Adrenal gland (tissue), 12 donors: ENCODE results near the gene SIRT5. TPM values are rescaled to one million over a fixed set of nuclear protein-coding genes. Genes with fewer than 3 reads are reported as not detected.

Source experiments
- DNase-seq, 7 donors: peaks; one replicate each; pipeline ENCODE4 v3.0.0-alpha.2; 2019 to 2020
- H3K27ac ChIP-seq, 5 donors: fragments of 200-600 bp; sonication (generic) in 4 of 5; 1 replicate in 3 of 5; 2 replicates in 2 of 5; pipeline versions ENCODE4 v1.5.1 to v1.8.0; 2016 to 2020; ENCODE audit warnings: mild to moderate bottlenecking in 1 of 5
- H3K27me3 ChIP-seq: fragments of 200-600 bp; 2 replicates; pipeline ENCODE4 v1.8.0; 2021
- H3K36me3 ChIP-seq, 2 donors: fragments of 200-600 bp; replicated peaks in 1 of 2; 1 replicate in 1 of 2; 2 replicates in 1 of 2; pipeline versions ENCODE4 v1.5.1 to v1.8.0; 2018 to 2022
- H3K4me1 ChIP-seq, 2 donors: fragments of 200-600 bp; replicated peaks in 1 of 2; 1 replicate in 1 of 2; 2 replicates in 1 of 2; pipeline versions ENCODE4 v1.5.1 to v1.8.0; 2018 to 2021
- H3K4me3 ChIP-seq, 4 donors: fragments of 200-600 bp; sonication (generic) in 3 of 4; one replicate each; pipeline ENCODE4 v1.5.1; 2016 to 2018
- H3K9me3 ChIP-seq, 3 donors: fragments of 200-600 bp; sonication (generic) in 1 of 3; replicated peaks in 1 of 3; 1 replicate in 2 of 3; 2 replicates in 1 of 3; pipeline versions ENCODE4 v1.5.1 to v1.8.0; 2016 to 2021
- CTCF ChIP-seq, 6 experiments: fragments of 450-650 bp in 4 of 6; fragments of 200-600 bp in 2 of 6; sonication (generic) in 1 of 6; IDR thresholded peaks; 1 replicate in 5 of 6; 2 replicates in 1 of 6; pipeline versions ENCODE4 v1.5.1 to v1.8.0; 2016 to 2021; ENCODE audit warnings: antibody characterized with exemption in 6 of 6, mild to moderate bottlenecking in 2 of 6, moderate library complexity in 1 of 6
- POLR2A ChIP-seq, 2 donors: fragments of 450-650 bp; IDR thresholded peaks; one replicate each; pipeline ENCODE4 v1.6.1; 2017; ENCODE audit warnings: antibody characterized with exemption in 2 of 2, mild to moderate bottlenecking in 2 of 2, moderate library complexity in 1 of 2
- WGBS, 4 donors: extraction: QIAGEN DNeasy Blood & Tissue Kit in 2 of 4; methylation state at CpG; one replicate each; pipeline versions ENCODE4 v1.1.5 to v1.1.7; 2013 to 2017; 5-methylcytosine and 5-hydroxymethylcytosine counted together
- intact Hi-C, 2 donors: fragments of 100-400 bp; cut with DNase I; formaldehyde crosslinking; loops; one replicate each; pipeline versions ENCODE4 v1.14.1 to v1.15.0; 2022 to 2023
- polyA plus RNA-seq, 3 donors: library from polyadenylated mRNA; stranded (reverse); fragments of 200-250 nt in 2 of 3; fragments of 350-450 nt in 1 of 3; fragmentation: Illumina TruSeq in 1 of 3; extraction: RNeasy Lipid Tissue Mini Kit (QIAGEN cat#74804) in 1 of 3; gene quantifications; one replicate each; pipeline ENCODE4 v1.2.3, GENCODE V29; 2013 to 2014
- total RNA-seq, 9 donors: library from RNA; depleted of rRNA in 4 of 9; stranded (reverse); fragments of >200 nt in 4 of 9; fragments of 120-200 nt in 1 of 9; fragmentation: NEBNext Ultra II Directional in 1 of 9; extraction: Animal tissue kit (Norgen Biotek cat#: 25700) in 1 of 9; gene quantifications; one replicate each; pipeline versions ENCODE4 v1.1.0 to v1.2.4, GENCODE V29; 2013 to 2023
- donor health status: healthy with polysubstance abuse.
- donor health status: Bipolar disorder and iron deficiency.
- donor health status: DM: yes; HTN: yes; CAD: no.
- donor health status: DM: no; HTN: no; CAD: no.
- donor health status: DM: no; HTN: no; CAD: no.
- donor health status: DM: yes; HTN: yes; CAD: no.

SIRT5 gene
- total and polyA plus RNA-seq, 12 donors: 6.6 to 18.2 (median 11.1) TPM

DNA sequence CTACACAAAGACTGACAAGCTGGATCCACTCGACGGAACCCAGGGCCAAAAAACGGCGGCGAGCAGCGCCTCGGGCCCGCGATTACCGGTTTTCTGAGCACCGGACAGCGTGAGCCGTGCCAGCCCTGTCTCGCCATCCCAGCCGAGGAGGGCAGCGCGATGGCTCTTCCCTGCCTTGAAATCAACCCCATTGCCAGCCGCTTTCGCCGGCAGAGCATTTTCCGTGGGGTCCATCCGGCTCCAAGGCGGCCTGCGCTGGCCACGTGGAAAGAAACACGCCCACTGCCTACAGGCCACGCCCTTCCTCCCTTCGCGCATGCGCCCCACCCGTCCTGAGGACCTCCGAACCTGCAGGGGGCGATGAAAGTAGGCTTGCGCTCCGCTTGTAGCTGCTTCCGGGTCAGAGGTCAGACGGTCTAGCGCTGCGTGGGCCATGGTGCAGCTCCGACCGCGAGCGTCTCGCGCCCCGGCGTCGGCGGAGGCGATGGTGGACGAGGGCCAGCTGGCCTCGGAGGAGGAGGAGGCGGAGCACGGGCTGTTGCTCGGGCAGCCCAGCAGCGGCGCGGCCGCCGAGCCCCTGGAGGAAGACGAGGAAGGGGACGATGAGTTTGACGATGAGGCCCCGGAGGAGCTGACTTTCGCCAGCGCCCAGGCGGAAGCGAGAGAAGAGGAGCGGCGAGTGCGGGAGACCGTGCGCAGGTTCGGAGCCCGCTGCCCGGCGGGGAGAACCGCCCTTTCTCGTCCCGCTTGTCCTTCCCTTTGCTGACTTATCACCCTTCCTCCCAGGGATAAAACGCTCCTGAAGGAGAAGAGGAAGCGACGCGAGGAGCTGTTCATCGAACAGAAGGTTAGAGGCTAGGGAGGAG is 40.8 kb downstream of the SIRT5 start, which contains the start of gene NOL7:
NOL7 (plus strand) TSS at position 410 of the 866 bp plus-strand sequence; CDS start at position 434, 24 bp downstream.
- H3K27me3 ChIP-seq: no peaks in the 10 kb centered on the region
- H3K4me1 ChIP-seq: peaks cover 10 to 27% of the 10 kb centered on the region in 2 donors
- peak; percentile 79 to 98 (median 92) for TF ChIP-seq CTCF (IDR thresholded peaks at IDR 0.05)
- peak; percentile 78 to 81 for TF ChIP-seq POLR2A (IDR thresholded peaks at IDR 0.05)
- WGBS, 4 donors: 0% methylated on average over 41 to 85 of the region's 85 CpGs
- intact Hi-C loops: loop anchor here in 1 of 2 donors (5.0 kb wide), 1 partner anchor 97 kb away; the partner anchor contains the start of gene RANBP9
- H3K4me3 ChIP-seq: peak within 1 kb of the TSS; percentile 53 to 83 (median 70)
- DNase-seq: peak; percentile 98 to 99 (median 98)
- peak within 1 kb of the TSS; percentile 58 to 93 (median 91) for H3K27ac ChIP-seq
- H3K9me3 ChIP-seq: no peaks in the 10 kb centered on the region
- H3K36me3 ChIP-seq: peaks cover 0 to 33% of the 10 kb centered on the region in 2 donors

- peaks cover 0 to 39% of the 10 kb centered on the region in 2 donors for H3K36me3 ChIP-seq
- TF ChIP-seq CTCF (IDR thresholded peaks at IDR 0.05) (no peak), POLR2A (IDR thresholded peaks at IDR 0.05) (no peak)
- DNase-seq: peak; percentile 56 to 79 (median 66)
- no peaks in the 10 kb centered on the region for H3K9me3 ChIP-seq
- peak overlapping the region; percentile 42 to 93 (median 91) for H3K27ac ChIP-seq
- H3K4me3 ChIP-seq: peak overlapping the region; percentile 53 to 83 (median 70)
- H3K4me1 ChIP-seq: peaks cover 10 to 27% of the 10 kb centered on the region in 2 donors
- intact Hi-C loops: loop anchor here in 1 of 2 donors (5.0 kb wide), 1 partner anchor 97 kb away; the partner anchor contains the start of gene RANBP9
- WGBS, 4 donors: 0 to 1% (median 0%) methylated on average over 14 of the region's 14 CpGs
- H3K27me3 ChIP-seq: no peaks in the 10 kb centered on the region
These were observed 41.4 kb downstream of the SIRT5 start for GRCh38 chr6:13615792-13616120.

- H3K27ac ChIP-seq: no peak overlapping the region
- WGBS, 4 donors: 75 to 89% (median 83%) methylated on average over 2 of the region's 2 CpGs
- DNase-seq: no peak
These were observed 42.7 kb downstream of the SIRT5 start for GRCh38 chr6:13617066-13617465.

More at GRCh38 chr6:13617066-13617465, 42.7 kb downstream of the SIRT5 start:
- H3K27me3 ChIP-seq: no peaks in the 10 kb centered on the region
- H3K4me3 ChIP-seq: no peak overlapping the region
- TF ChIP-seq POLR2A (IDR thresholded peaks at IDR 0.05) (no peak), CTCF (IDR thresholded peaks at IDR 0.05) (no peak)
- peaks cover 0 to 52% of the 10 kb centered on the region in 2 donors for H3K36me3 ChIP-seq
- H3K9me3 ChIP-seq: no peaks in the 10 kb centered on the region
- intact Hi-C loops: loop anchor here in 1 of 2 donors (5.0 kb wide), 1 partner anchor 95 kb away; the partner anchor contains the start of gene RANBP9
- peaks cover 10 to 27% of the 10 kb centered on the region in 2 donors for H3K4me1 ChIP-seq
